ENCODE results near the gene PHAF1.

The PHAF1 gene

GRCh38 chr16:67109407-67110135 is at the start of gene PHAF1:
PHAF1 (plus strand) TSS chr16:67109941; CDS start chr16:67110176, 235 bp downstream.
- peak; percentile 88 for DNase-seq (ENCODE audit: low read depth)

GRCh38 chr16:67063008-67063407 is 46.7 kb upstream of the PHAF1 start:
- no peak for DNase-seq (ENCODE audit: low read depth)

- DNase-seq (ENCODE audit: low read depth): peak; percentile 7
Measured at GRCh38 chr16:67068212-67068753, 41.5 kb upstream of the PHAF1 start.

- no peak for DNase-seq (ENCODE audit: low read depth)
Measured at GRCh38 chr16:67071476-67072048, 38.2 kb upstream of the PHAF1 start.

GRCh38 chr16:67075331-67075730 is 34.4 kb upstream of the PHAF1 start:
- DNase-seq (ENCODE audit: low read depth): no peak

GRCh38 chr16:67077871-67078270 is 31.9 kb upstream of the PHAF1 start:
- DNase-seq (ENCODE audit: low read depth): no peak

GRCh38 chr16:67082100-67082499 is 27.6 kb upstream of the PHAF1 start:
- DNase-seq (ENCODE audit: low read depth): no peak

- no peak for DNase-seq (ENCODE audit: low read depth)
Measured at GRCh38 chr16:67082891-67083290, 26.9 kb upstream of the PHAF1 start.

- DNase-seq (ENCODE audit: low read depth): peak; percentile 78
Measured at GRCh38 chr16:67084345-67085028, 25.3 kb upstream of the PHAF1 start.

- DNase-seq (ENCODE audit: low read depth): peak; percentile 61
Measured at GRCh38 chr16:67086822-67087221, 22.9 kb upstream of the PHAF1 start.

GRCh38 chr16:67087291-67087690 is 22.4 kb upstream of the PHAF1 start:
- no peak for DNase-seq (ENCODE audit: low read depth)

- no peak for DNase-seq (ENCODE audit: low read depth)
Measured at GRCh38 chr16:67087803-67088202, 21.9 kb upstream of the PHAF1 start.

GRCh38 chr16:67088551-67088950 is 21.2 kb upstream of the PHAF1 start:
- no peak for DNase-seq (ENCODE audit: low read depth)

GRCh38 chr16:67089101-67089500 is 20.6 kb upstream of the PHAF1 start:
- no peak for DNase-seq (ENCODE audit: low read depth)

GRCh38 chr16:67091906-67092566 is 17.7 kb upstream of the PHAF1 start:
- peak; percentile 71 for DNase-seq (ENCODE audit: low read depth)

GRCh38 chr16:67093098-67093726 is 16.5 kb upstream of the PHAF1 start:
- DNase-seq (ENCODE audit: low read depth): no peak

- DNase-seq (ENCODE audit: low read depth): no peak
Measured at GRCh38 chr16:67098599-67098998, 11.1 kb upstream of the PHAF1 start.

GRCh38 chr16:67100569-67101310 is 9.0 kb upstream of the PHAF1 start:
- peak; percentile 44 for DNase-seq (ENCODE audit: low read depth)

- no peak for DNase-seq (ENCODE audit: low read depth)
Measured at GRCh38 chr16:67101311-67102082, 8.2 kb upstream of the PHAF1 start.

GRCh38 chr16:67104061-67104460 is 5.7 kb upstream of the PHAF1 start:
- no peak for DNase-seq (ENCODE audit: low read depth)
